Trophoblast cell (in vitro differentiated cells and primary cell): Measurements from ENCODE around the gene RNMT.

Experiments
- DNase-seq, 2 donors: peaks; one replicate each; pipeline ENCODE4 v3.0.0-alpha.2; 2016
- H2AFZ ChIP-seq: 2 replicates; pipeline ENCODE4 v1.6.1; 2013; ENCODE audit warnings: low read length, moderate library complexity, mild to moderate bottlenecking; ENCODE audit not compliant: insufficient read depth, poor library complexity
- H2AK5ac ChIP-seq: 2 replicates; pipeline ENCODE4 v1.6.1; 2013; ENCODE audit warnings: mild to moderate bottlenecking, low read length
- H2BK120ac ChIP-seq: 2 replicates; pipeline ENCODE4 v1.6.1; 2013; ENCODE audit warnings: low read length, mild to moderate bottlenecking, moderate library complexity; ENCODE audit not compliant: insufficient read depth, poor library complexity
- H2BK12ac ChIP-seq: 2 replicates; pipeline ENCODE4 v1.6.1; 2013; ENCODE audit warnings: mild to moderate bottlenecking, low read length, moderate library complexity
- H2BK5ac ChIP-seq: 2 replicates; pipeline ENCODE4 v1.6.1; 2013; ENCODE audit warnings: low read length, low read depth, moderate library complexity, mild to moderate bottlenecking; ENCODE audit not compliant: poor library complexity
- H3K14ac ChIP-seq: 2 replicates; pipeline ENCODE4 v1.6.1; 2013; ENCODE audit warnings: mild to moderate bottlenecking, low read length
- H3K18ac ChIP-seq: 2 replicates; pipeline ENCODE4 v1.6.1; 2013; ENCODE audit warnings: mild to moderate bottlenecking, low read length
- H3K23ac ChIP-seq: 2 replicates; pipeline ENCODE4 v1.6.1; 2013; ENCODE audit warnings: low read length
- H3K27ac ChIP-seq: 2 replicates; pipeline ENCODE4 v1.5.1; 2013; ENCODE audit warnings: low read depth, mild to moderate bottlenecking, inconsistent platforms, low read length, moderate library complexity
- H3K27me3 ChIP-seq: 2 replicates; pipeline ENCODE4 v1.6.1; 2013; ENCODE audit warnings: inconsistent platforms, mild to moderate bottlenecking, low read length, moderate library complexity; ENCODE audit not compliant: insufficient read depth
- H3K36me3 ChIP-seq, 2 experiments: 1 replicate in 1 of 2; 2 replicates in 1 of 2; pipeline ENCODE4 v1.6.1; 2013; ENCODE audit warnings: low read length in 2 of 2, mild to moderate bottlenecking in 2 of 2, moderate library complexity in 1 of 2; ENCODE audit not compliant: insufficient read depth in 2 of 2, control insufficient read depth in 1 of 2
- H3K4ac ChIP-seq: 2 replicates; pipeline ENCODE4 v1.6.1; 2013; ENCODE audit warnings: low read depth, mild to moderate bottlenecking, low read length, moderate library complexity
- H3K4me1 ChIP-seq, 2 experiments: 1 replicate in 1 of 2; 2 replicates in 1 of 2; pipeline ENCODE4 v1.6.1; 2013; ENCODE audit warnings: low read length in 2 of 2, mild to moderate bottlenecking in 2 of 2, moderate library complexity in 1 of 2; ENCODE audit not compliant: insufficient read depth in 2 of 2, control insufficient read depth in 1 of 2
- H3K4me2 ChIP-seq: 2 replicates; pipeline ENCODE4 v1.6.1; 2013; ENCODE audit warnings: inconsistent platforms, mild to moderate bottlenecking, low read length, moderate library complexity
- H3K4me3 ChIP-seq: 2 replicates; pipeline ENCODE4 v1.5.1; 2013; ENCODE audit warnings: mild to moderate bottlenecking, low read depth, low read length, inconsistent platforms
- H3K79me1 ChIP-seq: one replicate; pipeline ENCODE4 v1.6.1; 2013; ENCODE audit warnings: low read length
- H3K79me2 ChIP-seq: 2 replicates; pipeline ENCODE4 v1.6.1; 2013; ENCODE audit warnings: low read length, mild to moderate bottlenecking; ENCODE audit not compliant: control insufficient read depth, insufficient read depth, poor library complexity
- H3K9ac ChIP-seq: 2 replicates; pipeline ENCODE4 v1.6.1; 2013; ENCODE audit warnings: mild to moderate bottlenecking, low read length
- H3K9me3 ChIP-seq: 2 replicates; pipeline ENCODE4 v1.6.1; 2013; ENCODE audit warnings: low read depth, mild to moderate bottlenecking, control low read depth, inconsistent platforms, low read length; ENCODE audit not compliant: insufficient read depth
- H4K12ac ChIP-seq: 2 replicates; pipeline ENCODE4 v1.6.1; 2013; ENCODE audit warnings: low read depth, mild to moderate bottlenecking, low read length, moderate library complexity
- H4K8ac ChIP-seq: 2 replicates; pipeline ENCODE4 v1.6.1; 2013; ENCODE audit warnings: low read depth, mild to moderate bottlenecking, low read length, moderate library complexity
- H4K91ac ChIP-seq: one replicate; pipeline ENCODE4 v1.6.1; 2013; ENCODE audit warnings: low read depth, mild to moderate bottlenecking, low read length, moderate library complexity
- WGBS: extraction: QIAGEN DNeasy Blood & Tissue Kit; methylation state at CpG from one replicate; pipeline ENCODE4 v1.1.7; 2013; ENCODE audit warnings: missing lambda C conversion rate; ENCODE audit not compliant: insufficient read length, insufficient coverage; ENCODE audit errors: extremely low coverage; 5-methylcytosine and 5-hydroxymethylcytosine counted together

RNMT gene

GRCh38 chr18:13720123-13720522 is 6.3 kb upstream of the RNMT start:
- Histone ChIP-seq H3K27me3 (no peaks in the 10 kb centered on the region), H3K9me3 (no peaks in the 10 kb centered on the region), H4K91ac (no peak overlapping the region), H3K4me3 (no peak overlapping the region), H2AK5ac (no peak overlapping the region), H4K12ac (no peak overlapping the region), H4K8ac (no peak overlapping the region), H2BK12ac (no peak overlapping the region), H3K36me3 (no peaks in the 10 kb centered on the region), H3K79me1 (no peaks in the 10 kb centered on the region), H3K4me1 (no peaks in the 10 kb centered on the region), H2BK5ac (no peak overlapping the region), H3K9ac (no peak overlapping the region), H3K79me2 (peaks cover under 1% of the 10 kb centered on the region), H2BK120ac (no peak overlapping the region), H3K4me2 (no peak overlapping the region), H2AFZ (no peak overlapping the region), H3K23ac (no peak overlapping the region), H3K18ac (no peak overlapping the region), H3K14ac (no peak overlapping the region), H3K4ac (no peak overlapping the region), H3K27ac (no peak overlapping the region)
- no CpG with 5 or more reads among the region's 1 CpG for WGBS
- DNase-seq: no peak

- no peak overlapping the region for H2AFZ ChIP-seq
- H3K4me3 ChIP-seq: no peak overlapping the region
- no peaks in the 10 kb centered on the region for H3K9me3 ChIP-seq
- no peak for DNase-seq
- H3K14ac ChIP-seq: no peak overlapping the region
- H2BK5ac ChIP-seq: no peak overlapping the region
- no peak overlapping the region for H2BK120ac ChIP-seq
- no CpG with 5 or more reads among the region's 1 CpG for WGBS
- H3K23ac ChIP-seq: no peak overlapping the region
- H4K91ac ChIP-seq: no peak overlapping the region
- no peak overlapping the region for H2BK12ac ChIP-seq
- no peak overlapping the region for H2AK5ac ChIP-seq
- peaks cover under 1% of the 10 kb centered on the region for H3K79me2 ChIP-seq
- no peaks in the 10 kb centered on the region for H3K36me3 ChIP-seq
- no peak overlapping the region for H3K18ac ChIP-seq
- H3K27me3 ChIP-seq: no peaks in the 10 kb centered on the region
- no peaks in the 10 kb centered on the region for H3K79me1 ChIP-seq
- no peak overlapping the region for H3K4me2 ChIP-seq
- H3K9ac ChIP-seq: no peak overlapping the region
- H3K4me1 ChIP-seq: peaks cover 0 to 4% of the 10 kb centered on the region in 2 experiments
- no peak overlapping the region for H3K27ac ChIP-seq
- H3K4ac ChIP-seq: no peak overlapping the region
- H4K8ac ChIP-seq: no peak overlapping the region
- no peak overlapping the region for H4K12ac ChIP-seq
Observed at GRCh38 chr18:13720847-13721246, 5.6 kb upstream of the RNMT start.

GRCh38 chr18:13725566-13726231 is 774 bp upstream of the RNMT start:
- H3K4me1 ChIP-seq: peaks cover 0 to 6% of the 10 kb centered on the region in 2 experiments
- H2BK120ac ChIP-seq: peak overlapping the region; percentile 5
- peak overlapping the region; percentile 59 for H4K8ac ChIP-seq
- H3K4me3 ChIP-seq: peak overlapping the region; percentile 96
- no peak overlapping the region for H3K27ac ChIP-seq
- WGBS: no CpG with 5 or more reads among the region's 35 CpGs
- no peak overlapping the region for H2AK5ac ChIP-seq
- peak overlapping the region; percentile 54 for H3K23ac ChIP-seq
- H3K9ac ChIP-seq: peak overlapping the region; percentile 84
- H3K27me3 ChIP-seq: no peaks in the 10 kb centered on the region
- DNase-seq: no peak
- peak overlapping the region; percentile 33 for H4K91ac ChIP-seq
- H2BK12ac ChIP-seq: no peak overlapping the region
- H3K18ac ChIP-seq: peak overlapping the region; percentile 58
- peaks cover 5% of the 10 kb centered on the region for H3K79me2 ChIP-seq
- peaks cover 6% of the 10 kb centered on the region for H3K79me1 ChIP-seq
- H4K12ac ChIP-seq: peak overlapping the region; percentile 24
- H3K14ac ChIP-seq: peak overlapping the region; percentile 22
- H3K4me2 ChIP-seq: peak overlapping the region; percentile 99
- no peaks in the 10 kb centered on the region for H3K36me3 ChIP-seq
- no peaks in the 10 kb centered on the region for H3K9me3 ChIP-seq
- no peak overlapping the region for H2BK5ac ChIP-seq
- H3K4ac ChIP-seq: peak overlapping the region; percentile 9
- H2AFZ ChIP-seq: peak overlapping the region; percentile 71

GRCh38 chr18:13726972-13727331 is 479 bp downstream of the RNMT start:
- WGBS: no CpG with 5 or more reads among the region's 30 CpGs
- peak overlapping the region; percentile 73 for H4K8ac ChIP-seq
- H3K9me3 ChIP-seq: no peaks in the 10 kb centered on the region
- H2AFZ ChIP-seq: peak overlapping the region; percentile 67
- peak overlapping the region; percentile 96 for H3K4me3 ChIP-seq
- H3K27ac ChIP-seq: peak overlapping the region; percentile 61
- H2BK120ac ChIP-seq: no peak overlapping the region
- peak overlapping the region; percentile 92 for H3K4me2 ChIP-seq
- peak overlapping the region; percentile 91 for H3K9ac ChIP-seq
- no peaks in the 10 kb centered on the region for H3K27me3 ChIP-seq
- peak overlapping the region; percentile 65 for H4K91ac ChIP-seq
- peaks cover 5% of the 10 kb centered on the region for H3K79me2 ChIP-seq
- no peak overlapping the region for H3K4ac ChIP-seq
- peak overlapping the region; percentile 56 for H3K14ac ChIP-seq
- no peak overlapping the region for H2BK12ac ChIP-seq
- H3K23ac ChIP-seq: no peak overlapping the region
- peak overlapping the region; percentile 40 for H4K12ac ChIP-seq
- H2BK5ac ChIP-seq: peak overlapping the region; percentile 17
- peak overlapping the region; percentile 13 for H3K18ac ChIP-seq
- no peaks in the 10 kb centered on the region for H3K36me3 ChIP-seq
- peak; percentile 78 to 79 for DNase-seq
- no peak overlapping the region for H2AK5ac ChIP-seq
- H3K79me1 ChIP-seq: peaks cover 6% of the 10 kb centered on the region
- H3K4me1 ChIP-seq: peaks cover 0 to 6% of the 10 kb centered on the region in 2 experiments
